ENCODE data around the gene SLC17A5. TPM values are rescaled to one million over a fixed set of nuclear protein-coding genes. Genes with fewer than 3 reads are reported as not detected.
"Not testable (repeated sequence)": the region's sequence is repeated elsewhere in the genome, so short reads cannot be mapped to it uniquely, and the experiment has no call there.

SLC17A5 gene
- total RNA-seq, 2 donors from 2014 or later: 6.0 to 6.9 TPM

DNA sequence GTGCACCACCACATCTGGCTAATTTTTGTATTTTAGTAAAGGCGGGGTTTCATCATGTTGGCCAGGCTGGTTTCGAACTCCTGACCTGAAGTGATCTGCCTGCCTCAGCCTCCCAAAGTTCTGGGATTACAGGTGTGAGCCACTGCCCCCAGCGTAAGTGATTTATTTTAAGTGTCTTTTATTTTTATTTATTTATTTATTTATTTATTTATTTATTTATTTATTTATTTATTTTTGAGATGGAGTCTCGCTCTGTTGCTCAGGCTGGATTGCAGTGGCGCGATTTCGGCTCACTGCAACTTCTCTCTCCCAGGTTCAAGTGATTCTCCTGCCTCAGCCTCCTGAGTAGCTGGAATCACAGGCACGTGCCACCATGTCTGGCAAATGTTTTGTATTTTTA is 30.3 kb downstream of the SLC17A5 start:
- H3K27ac Mint-ChIP-seq; H3K4me1 Mint-ChIP-seq (ENCODE audit: low read depth in 2 of 2); H3K36me3 Mint-ChIP-seq; ATAC-seq; H3K27me3 Mint-ChIP-seq; H3K9me3 Mint-ChIP-seq; DNase-seq (ENCODE audit: low spot score); H3K4me3 Mint-ChIP-seq: not testable (repeated sequence)

DNA sequence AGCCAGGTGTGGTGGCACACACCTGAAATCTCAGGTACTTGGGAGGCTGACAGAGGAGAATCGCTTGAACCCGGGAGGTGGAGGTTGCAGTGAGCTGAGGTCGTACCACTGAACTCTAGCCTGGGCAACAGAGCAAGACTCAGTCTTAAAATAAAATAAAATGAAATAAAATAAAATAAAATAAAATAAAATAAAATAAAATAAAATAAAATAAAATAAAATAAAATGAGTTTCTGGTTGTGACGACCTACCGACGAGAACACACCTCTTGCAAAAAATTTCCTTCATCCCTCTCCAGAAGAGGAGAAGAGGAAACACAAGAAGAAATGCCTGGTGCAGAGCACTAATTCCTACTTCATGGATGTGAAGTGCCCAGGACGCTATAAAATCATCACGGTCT is 35.7 kb downstream of the SLC17A5 start:
- H3K4me1 Mint-ChIP-seq (ENCODE audit: low read depth in 2 of 2); H3K36me3 Mint-ChIP-seq: not testable (repeated sequence)

DNA sequence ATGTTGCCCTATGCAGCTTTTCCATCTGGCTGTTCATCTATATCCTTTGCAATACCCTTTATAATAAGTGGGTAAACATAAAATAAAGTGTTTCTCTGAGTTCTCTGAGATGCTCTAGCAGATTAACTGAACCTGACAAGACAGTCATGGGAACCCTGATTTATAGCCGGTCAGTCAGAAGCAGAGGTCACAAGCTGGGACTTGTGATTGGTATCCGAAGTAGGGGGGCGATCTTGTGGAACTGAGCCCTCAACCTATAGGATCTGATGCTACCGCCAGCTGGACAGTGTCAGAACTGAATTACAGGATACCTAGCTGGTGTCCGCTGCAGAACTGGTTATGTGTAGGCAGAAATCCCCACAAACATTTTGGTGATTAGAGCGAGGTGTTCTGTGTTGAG is 39.0 kb downstream of the SLC17A5 start:
- Mint-ChIP-seq H3K27ac (no peak overlapping the region), H3K9me3 (no peaks in the 10 kb centered on the region), H3K36me3 (no peaks in the 10 kb centered on the region), H3K27me3 (no peaks in the 10 kb centered on the region), H3K4me1 (ENCODE audit: low read depth in 2 of 2) (peaks cover 0 to 4% of the 10 kb centered on the region in 2 donors), H3K4me3 (no peak overlapping the region)
- no peak for ATAC-seq
- no peak for DNase-seq (ENCODE audit: low spot score)

More for the DNA sequence above, 35.7 kb downstream of the SLC17A5 start:
- not testable (repeated sequence) for H3K4me3 Mint-ChIP-seq; ATAC-seq; H3K27me3 Mint-ChIP-seq; DNase-seq (ENCODE audit: low spot score); H3K9me3 Mint-ChIP-seq; H3K27ac Mint-ChIP-seq

DNA sequence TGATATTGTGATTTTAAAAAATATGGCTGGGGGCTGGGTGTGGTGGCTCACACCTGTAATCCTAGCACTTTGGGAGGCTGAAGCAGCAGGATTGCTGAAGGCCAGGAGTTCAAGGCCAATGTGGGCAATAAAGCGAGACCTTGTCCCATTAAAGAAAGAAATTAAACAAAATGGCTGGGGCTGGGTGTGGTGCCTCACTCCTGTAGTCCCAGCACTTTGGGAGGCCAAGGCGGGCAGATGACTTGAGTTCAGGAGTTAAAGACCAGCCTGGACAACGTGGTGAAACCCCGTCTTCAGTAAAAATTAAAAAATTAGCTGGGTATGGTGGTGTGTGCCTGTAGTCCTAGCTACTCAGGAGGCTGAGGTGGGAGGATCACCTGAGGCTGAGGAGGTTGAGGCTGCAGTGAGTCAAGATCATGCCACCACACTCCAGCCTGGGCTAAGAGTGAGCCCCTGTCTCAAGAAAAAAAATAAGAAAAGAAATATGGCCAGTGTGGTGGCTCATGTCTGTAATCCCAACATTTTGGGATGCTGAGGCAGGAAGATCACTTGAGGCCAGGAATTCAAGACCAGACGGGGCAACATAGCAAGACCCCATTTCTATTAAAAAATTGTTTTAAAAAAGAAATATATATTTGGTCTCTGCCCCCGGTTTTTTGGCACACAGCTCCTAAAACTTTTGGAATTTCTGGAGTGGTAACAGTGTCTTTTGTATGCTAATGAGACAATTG is 39.8 kb downstream of the SLC17A5 start:
- Mint-ChIP-seq H3K4me3 (no peak overlapping the region), H3K27ac (no peak overlapping the region), H3K27me3 (no peaks in the 10 kb centered on the region), H3K4me1 (ENCODE audit: low read depth in 2 of 2) (peaks cover 0 to 4% of the 10 kb centered on the region in 2 donors), H3K9me3 (no peaks in the 10 kb centered on the region), H3K36me3 (no peaks in the 10 kb centered on the region)
- DNase-seq (ENCODE audit: low spot score): no peak
- ATAC-seq: no peak

DNA sequence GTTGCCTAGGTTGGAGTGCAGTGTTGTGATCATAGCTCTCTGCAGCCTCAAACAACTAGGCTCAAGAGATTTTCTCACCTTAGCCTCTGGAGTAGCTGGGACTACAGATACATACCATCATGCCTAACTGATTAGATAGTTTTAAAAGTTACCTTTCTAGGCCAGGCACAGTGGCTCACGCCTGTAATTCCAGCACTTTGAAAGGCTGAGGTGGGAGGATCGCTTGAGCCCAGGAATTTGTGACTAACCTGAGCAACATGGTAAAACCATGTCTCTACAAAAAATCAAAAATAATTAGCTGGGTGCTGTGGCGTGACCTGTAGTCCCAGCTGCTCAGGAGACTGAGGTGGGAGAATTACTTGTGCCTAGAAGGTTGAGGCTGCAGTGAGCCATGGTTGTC is 41.2 kb downstream of the SLC17A5 start:
- no peak overlapping the region for H3K4me3 Mint-ChIP-seq
- H3K4me1 Mint-ChIP-seq (ENCODE audit: low read depth in 2 of 2): peaks cover 0 to 4% of the 10 kb centered on the region in 2 donors
- peaks cover 4% of the 10 kb centered on the region for H3K36me3 Mint-ChIP-seq
- no peak overlapping the region for H3K27ac Mint-ChIP-seq
- DNase-seq (ENCODE audit: low spot score) (no peak), ATAC-seq (no peak)
- H3K9me3 Mint-ChIP-seq: no peaks in the 10 kb centered on the region
- no peaks in the 10 kb centered on the region for H3K27me3 Mint-ChIP-seq

DNA sequence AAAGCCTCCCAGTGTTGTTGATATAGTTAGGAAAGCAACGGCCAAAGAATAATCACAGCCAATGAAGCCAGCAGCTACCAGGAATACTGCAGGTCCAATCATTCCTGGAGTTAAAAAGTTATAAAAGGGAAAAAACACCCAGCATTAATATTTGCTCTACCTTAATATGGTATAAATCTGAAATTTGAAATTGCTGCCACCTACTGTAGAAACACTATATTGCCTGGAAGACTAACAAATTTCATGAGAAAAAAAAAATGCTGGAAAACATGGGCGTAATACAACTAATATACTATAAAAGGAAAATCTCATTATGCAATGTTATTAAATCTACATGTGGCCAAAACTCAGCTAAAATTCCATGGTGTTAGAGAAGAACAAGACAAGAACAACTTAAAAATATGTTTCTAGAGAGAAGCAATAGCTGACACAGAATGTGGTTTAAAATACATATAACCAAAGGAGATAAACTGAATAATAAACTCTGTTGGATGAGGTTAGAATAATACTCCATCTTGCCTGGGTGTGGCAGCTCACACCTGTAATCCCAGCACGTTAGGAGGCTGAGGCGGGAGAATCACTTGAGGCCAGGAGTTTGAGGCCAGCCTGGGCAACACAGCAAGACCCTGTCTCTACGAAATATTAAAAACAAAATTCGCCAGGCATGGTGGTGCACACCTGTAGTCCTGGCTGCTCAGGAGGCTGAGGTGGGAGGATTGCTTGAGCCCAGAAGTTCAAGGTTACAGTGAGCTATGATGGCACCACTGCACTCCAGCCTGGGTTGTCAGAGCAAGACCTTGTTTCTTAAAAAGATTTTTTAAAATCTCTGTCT is 43.1 kb downstream of the SLC17A5 start:
- Mint-ChIP-seq H3K27me3 (no peaks in the 10 kb centered on the region), H3K9me3 (no peaks in the 10 kb centered on the region), H3K4me1 (ENCODE audit: low read depth in 2 of 2) (peaks cover 0 to 4% of the 10 kb centered on the region in 2 donors), H3K27ac (no peak overlapping the region), H3K4me3 (no peak overlapping the region), H3K36me3 (peaks cover 4% of the 10 kb centered on the region)
- ATAC-seq (peak in 1 of 2 donors; percentile 61), DNase-seq (ENCODE audit: low spot score) (no peak)

DNA sequence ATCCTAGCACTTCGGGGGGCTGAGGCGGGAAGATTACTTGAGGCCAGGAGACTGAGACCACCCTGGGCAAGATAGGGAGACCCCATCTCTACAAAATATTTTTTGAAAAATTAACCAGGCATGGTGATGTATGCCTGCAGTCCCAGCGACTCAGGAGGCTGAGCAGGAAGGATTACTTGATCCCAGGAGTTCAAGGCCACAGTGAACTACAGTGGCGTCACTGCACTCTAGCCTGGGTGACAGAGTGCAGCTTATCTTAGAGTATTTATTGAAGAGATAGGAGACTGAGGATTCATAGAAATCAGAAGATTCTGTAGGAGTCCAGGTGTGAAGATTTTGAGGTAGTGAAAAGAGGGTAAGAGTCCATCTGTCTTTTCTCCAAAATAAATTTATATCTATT is 45.0 kb downstream of the SLC17A5 start:
- Mint-ChIP-seq H3K4me3 (no peak overlapping the region), H3K27ac (no peak overlapping the region), H3K36me3 (peaks cover 4% of the 10 kb centered on the region), H3K9me3 (no peaks in the 10 kb centered on the region), H3K27me3 (no peaks in the 10 kb centered on the region), H3K4me1 (ENCODE audit: low read depth in 2 of 2) (peaks cover 0 to 4% of the 10 kb centered on the region in 2 donors)
- DNase-seq (ENCODE audit: low spot score): no peak
- no peak for ATAC-seq

DNA sequence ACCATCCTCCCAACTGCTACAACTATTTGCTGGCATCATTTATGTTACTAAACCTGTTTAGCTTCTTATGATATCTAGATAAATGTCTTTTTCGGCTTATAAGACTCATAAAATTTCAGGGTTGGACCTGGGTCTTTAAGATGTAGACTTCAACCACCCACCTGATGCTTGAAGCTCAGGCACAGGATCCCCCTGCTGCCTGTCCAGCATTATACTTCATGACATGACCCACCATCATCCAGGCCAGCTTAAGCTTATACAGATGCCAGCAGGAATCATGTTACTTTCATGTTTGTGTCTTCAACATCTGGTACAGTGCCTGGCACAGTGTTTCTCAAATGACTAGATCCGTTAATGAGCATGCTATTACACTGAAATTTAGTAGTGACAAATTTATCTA is 47.4 kb downstream of the SLC17A5 start:
- ATAC-seq: no peak
- Mint-ChIP-seq H3K27me3 (no peaks in the 10 kb centered on the region), H3K27ac (no peak overlapping the region), H3K36me3 (peaks cover 4% of the 10 kb centered on the region), H3K9me3 (no peaks in the 10 kb centered on the region), H3K4me1 (ENCODE audit: low read depth in 2 of 2) (peaks cover 0 to 4% of the 10 kb centered on the region in 2 donors), H3K4me3 (no peak overlapping the region)
- DNase-seq (ENCODE audit: low spot score): no peak

DNA sequence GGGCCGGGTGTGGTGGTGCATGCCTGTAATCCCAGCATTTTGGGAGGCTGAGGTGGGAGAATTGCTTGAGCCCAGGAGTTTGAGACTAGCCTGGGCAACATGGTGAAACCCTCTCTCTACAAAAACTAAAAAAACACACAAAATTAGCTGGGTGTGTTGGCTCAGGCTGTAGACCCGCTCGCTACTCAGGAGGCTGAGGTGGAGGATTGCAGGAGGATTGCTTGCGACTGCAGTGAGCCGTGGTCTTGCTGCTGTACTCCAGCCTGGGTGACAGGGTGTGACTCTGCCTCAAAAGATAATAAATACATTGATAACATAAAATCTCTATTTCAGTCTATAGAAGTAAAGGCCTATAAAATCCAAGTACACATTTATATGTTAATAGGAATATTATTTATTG is 49.3 kb downstream of the SLC17A5 start:
- peaks cover 4% of the 10 kb centered on the region for H3K36me3 Mint-ChIP-seq
- H3K27ac Mint-ChIP-seq: no peak overlapping the region
- no peaks in the 10 kb centered on the region for H3K9me3 Mint-ChIP-seq
- no peak overlapping the region for H3K4me3 Mint-ChIP-seq
- H3K27me3 Mint-ChIP-seq: no peaks in the 10 kb centered on the region
- no peaks in the 10 kb centered on the region for H3K4me1 Mint-ChIP-seq (ENCODE audit: low read depth in 2 of 2)
- ATAC-seq (no peak), DNase-seq (ENCODE audit: low spot score) (no peak)

DNA sequence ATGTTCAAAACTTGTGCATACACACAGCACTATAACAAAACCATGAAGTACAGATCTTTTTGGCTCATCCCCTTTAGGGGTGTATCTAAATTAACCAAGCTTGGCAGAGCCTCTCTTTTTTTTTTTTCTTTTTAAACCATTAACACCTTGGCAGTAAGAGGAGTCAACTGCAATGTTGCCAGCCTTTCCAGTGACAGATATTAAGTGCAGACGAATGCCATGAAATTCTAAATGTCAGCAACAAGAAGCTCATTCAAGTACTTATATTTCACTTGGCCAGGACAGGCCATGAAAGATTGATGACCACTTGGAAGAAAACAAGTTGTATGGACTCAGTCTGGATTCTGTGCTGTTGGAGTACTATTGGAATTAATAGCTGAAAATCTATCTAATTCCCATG is 49.8 kb downstream of the SLC17A5 start:
- peak overlapping the region in 1 of 2 donors; percentile 25 for H3K27ac Mint-ChIP-seq
- no peak overlapping the region for H3K4me3 Mint-ChIP-seq
- H3K4me1 Mint-ChIP-seq (ENCODE audit: low read depth in 2 of 2): no peaks in the 10 kb centered on the region
- H3K9me3 Mint-ChIP-seq: no peaks in the 10 kb centered on the region
- no peaks in the 10 kb centered on the region for H3K27me3 Mint-ChIP-seq
- ATAC-seq: no peak
- DNase-seq (ENCODE audit: low spot score): no peak
- peaks cover 4% of the 10 kb centered on the region for H3K36me3 Mint-ChIP-seq

DNA sequence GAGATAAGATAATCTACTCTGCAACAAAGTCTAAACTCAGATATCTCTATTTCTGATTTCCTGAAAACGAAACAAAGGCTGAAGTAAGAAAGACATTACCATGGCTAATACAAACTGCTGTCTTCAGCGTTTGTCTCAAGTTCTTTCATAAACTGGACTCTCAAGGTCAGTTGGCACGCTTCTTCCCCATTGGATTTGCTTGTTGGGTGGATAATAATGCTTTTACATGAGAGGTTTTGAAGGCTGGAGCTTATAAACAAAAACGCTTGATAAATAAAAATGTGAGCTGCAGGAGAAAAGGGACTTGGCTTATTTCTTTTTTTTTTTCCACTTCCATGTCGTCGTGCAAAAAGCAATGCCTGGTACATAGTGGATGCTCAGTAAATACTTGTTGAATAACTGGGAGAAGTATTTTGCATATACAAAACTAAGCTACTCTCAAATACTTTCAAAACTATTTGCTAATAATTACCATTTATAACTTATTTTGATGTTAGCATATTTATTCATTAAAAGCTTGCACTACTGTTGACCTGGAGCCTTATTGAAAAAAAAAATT is 67.3 kb downstream of the SLC17A5 start:
- H3K27ac Mint-ChIP-seq: peak overlapping the region; percentile 97 to 98
- ATAC-seq (peak in 1 of 2 donors; percentile 2), DNase-seq (ENCODE audit: low spot score) (no peak)
- no peaks in the 10 kb centered on the region for H3K36me3 Mint-ChIP-seq
- peaks cover 20 to 24% of the 10 kb centered on the region in 2 donors for H3K4me1 Mint-ChIP-seq (ENCODE audit: low read depth in 2 of 2)
- no peaks in the 10 kb centered on the region for H3K9me3 Mint-ChIP-seq
- no peaks in the 10 kb centered on the region for H3K27me3 Mint-ChIP-seq
- H3K4me3 Mint-ChIP-seq: peak overlapping the region; percentile 91

DNA sequence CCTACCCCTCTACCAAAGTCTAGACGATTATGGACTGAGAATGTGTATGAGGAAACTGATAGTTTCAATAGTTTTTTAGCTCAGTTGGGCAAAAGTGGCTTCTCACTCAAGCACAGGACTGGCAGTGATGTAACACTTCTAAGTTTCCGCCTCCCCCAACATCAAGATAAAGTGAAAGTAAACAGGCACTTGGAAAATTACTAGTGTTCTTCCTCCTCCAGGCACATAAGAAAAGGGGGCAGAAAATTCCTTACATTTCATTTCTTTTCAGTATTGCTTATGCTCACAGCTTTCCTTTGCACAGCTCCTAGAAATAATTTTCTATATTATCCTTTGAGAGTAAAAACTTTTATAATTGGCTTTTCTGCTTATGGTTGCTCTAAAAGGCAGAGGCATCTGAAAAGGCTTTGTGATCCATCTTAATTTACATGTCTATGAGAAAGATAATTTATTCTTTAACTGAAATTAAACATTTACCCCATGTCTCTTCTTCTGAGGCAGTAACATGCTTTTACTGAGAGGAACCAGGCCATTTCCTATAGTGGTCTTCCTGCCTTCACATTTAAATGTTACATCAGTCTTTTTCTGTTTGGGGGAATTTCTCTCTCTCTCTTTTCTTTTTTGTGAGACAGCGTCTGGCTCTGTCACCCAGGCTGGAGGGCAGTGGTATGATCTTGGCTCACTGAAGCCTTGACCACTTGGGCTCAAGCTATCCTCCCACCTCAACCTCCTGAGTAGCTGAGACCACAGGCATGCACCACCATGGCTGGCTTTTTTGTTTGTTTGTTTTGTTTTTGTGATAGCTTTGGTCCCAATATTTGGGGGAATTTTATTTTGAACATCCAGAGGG is 68.0 kb downstream of the SLC17A5 start:
- H3K27me3 Mint-ChIP-seq: no peaks in the 10 kb centered on the region
- no peaks in the 10 kb centered on the region for H3K9me3 Mint-ChIP-seq
- ATAC-seq (peak; percentile 77 to 83), DNase-seq (ENCODE audit: low spot score) (peak; percentile 72)
- H3K27ac Mint-ChIP-seq: peak overlapping the region; percentile 97 to 98
- H3K4me3 Mint-ChIP-seq: peak overlapping the region; percentile 91
- peaks cover 22 to 26% of the 10 kb centered on the region in 2 donors for H3K4me1 Mint-ChIP-seq (ENCODE audit: low read depth in 2 of 2)
- peaks cover 1% of the 10 kb centered on the region for H3K36me3 Mint-ChIP-seq

DNA sequence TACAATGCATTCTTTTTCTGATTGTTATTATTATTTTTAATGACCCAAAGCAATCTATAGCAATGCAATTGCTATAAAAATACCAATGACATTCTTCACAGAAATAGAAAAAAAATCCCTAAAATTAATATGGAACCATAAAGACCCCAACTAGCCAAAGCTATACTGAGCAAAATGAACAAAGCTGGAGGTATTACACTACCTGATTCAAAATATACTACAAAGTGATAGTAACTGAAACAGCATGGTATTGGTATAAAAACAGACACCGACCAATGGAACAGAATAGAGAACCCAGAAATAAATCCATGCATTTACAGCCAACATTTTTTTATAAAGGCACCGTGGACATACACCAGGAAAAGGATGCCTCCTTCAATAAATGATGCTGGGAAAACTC is 72.5 kb downstream of the SLC17A5 start:
- DNase-seq (ENCODE audit: low spot score) (no peak), ATAC-seq (no peak)
- Mint-ChIP-seq H3K9me3 (peaks cover 2% of the 10 kb centered on the region), H3K27ac (peak overlapping the region; percentile 86 to 91), H3K36me3 (peaks cover 9% of the 10 kb centered on the region), H3K4me3 (no peak overlapping the region), H3K4me1 (ENCODE audit: low read depth in 2 of 2) (peaks cover 25 to 30% of the 10 kb centered on the region in 2 donors), H3K27me3 (no peaks in the 10 kb centered on the region)
